GM12878 (cell line): Measurements from ENCODE around the gene HOXD13. TPM values are rescaled to one million over a fixed set of nuclear protein-coding genes. Genes with fewer than 3 reads are reported as not detected.

Source experiments
- ATAC-seq: fragments of 200-7000 bp; cut with Tn5 transposase; 3 replicates; pipeline ENCODE4 v1.9.1; 2020; ENCODE audit warnings: mild to moderate bottlenecking, moderate library complexity
- BruUV-seq: library from RNA; stranded (reverse); fragments of 400-500 nt; replicated peaks from 2 replicates; lab custom pipeline; 2021; lab: Mats Ljungman, UMichigan
- CTCF ChIA-PET: fragments of 300-600 bp; sonication (Branson Sonifier 250); formaldehyde crosslinking; extraction: SDS; loops from one replicate; lab custom pipeline; 2021; ENCODE audit warnings: inconsistent platforms; lab: Yijun Ruan, JAX
- POLR2A ChIA-PET: fragments of 350-600 bp; formaldehyde crosslinking; extraction: SDS; loops from one replicate; lab custom pipeline; 2021; ENCODE audit warnings: inconsistent platforms; lab: Charles Lee
- RAD21 ChIA-PET: fragments of 300-600 bp; sonication (Branson Sonifier 250); formaldehyde crosslinking; loops from one replicate; lab custom pipeline; 2023; ENCODE audit warnings: antibody characterized with exemption; ENCODE audit not compliant: unreplicated experiment; lab: Charles Lee
- SMC1A ChIA-PET: fragments of 300-600 bp; sonication (Branson Sonifier 250); formaldehyde crosslinking; loops from one replicate; lab custom pipeline; 2023; ENCODE audit not compliant: unreplicated experiment, uncharacterized antibody; lab: Charles Lee
- DNase-seq: peaks from one replicate; pipeline ENCODE4 v3.0.0-alpha.2; 2011; ENCODE audit warnings: low read depth, low spot score
- FAIRE-seq: peaks from 3 replicates; lab custom pipeline; 2011; peaks lifted over from hg19 to GRCh38; lab: Jason Lieb, UNC
- H2AFZ ChIP-seq: 2 replicates; pipeline ENCODE4 v1.6.0; 2011; ENCODE audit warnings: low read depth, low read length, control low read depth; ENCODE audit not compliant: control insufficient read depth
- H3K27ac ChIP-seq: 2 replicates; pipeline ENCODE4 v1.5.1; 2011; ENCODE audit warnings: control low read depth; ENCODE audit not compliant: control insufficient read depth, insufficient read depth
- H3K27me3 ChIP-seq, 2 experiments: replicated peaks in 1 of 2; 2 replicates each; pipeline versions ENCODE4 v1.6.0 to v1.6.1; 2011; ENCODE audit warnings: low read length in 1 of 2; ENCODE audit not compliant: control insufficient read depth in 2 of 2, insufficient read depth in 2 of 2
- H3K36me3 ChIP-seq, 2 experiments: 2 replicates each; pipeline ENCODE4 v1.5.1; 2011; ENCODE audit warnings: low read length in 1 of 2; ENCODE audit not compliant: control insufficient read depth in 2 of 2, insufficient read depth in 2 of 2
- H3K4me1 ChIP-seq: 2 replicates; pipeline ENCODE4 v1.6.1; 2011; ENCODE audit warnings: mild to moderate bottlenecking, low read length, moderate library complexity, mixed read lengths; ENCODE audit not compliant: control insufficient read depth, insufficient read depth
- H3K4me2 ChIP-seq: 2 replicates; pipeline ENCODE4 v1.6.0; 2011; ENCODE audit warnings: control low read depth; ENCODE audit not compliant: control insufficient read depth, insufficient read depth
- H3K4me3 ChIP-seq: fragments of 200-600 bp; sonication (generic); 2 replicates; pipeline ENCODE4 v1.5.1; 2016
- H3K79me2 ChIP-seq: 2 replicates; pipeline ENCODE4 v1.6.0; 2011; ENCODE audit warnings: low read length; ENCODE audit not compliant: control insufficient read depth, insufficient read depth
- H3K9ac ChIP-seq: 2 replicates; pipeline ENCODE4 v1.8.0; 2011; ENCODE audit warnings: low read length, control low read depth, mixed read lengths; ENCODE audit not compliant: control insufficient read depth, insufficient read depth
- H3K9me3 ChIP-seq: replicated peaks from 3 replicates; pipeline ENCODE4 v1.5.1; 2011; ENCODE audit warnings: mild to moderate bottlenecking, low read length; ENCODE audit not compliant: control insufficient read depth, insufficient read depth
- H4K20me1 ChIP-seq: 2 replicates; pipeline ENCODE4 v1.6.0; 2011; ENCODE audit not compliant: control insufficient read depth, insufficient read depth
- MEF2B ChIP-seq: fragments of 450-650 bp; IDR thresholded peaks from 2 replicates; pipeline ENCODE4 v1.6.1; 2018; ENCODE audit warnings: mild to moderate bottlenecking, moderate library complexity; ENCODE audit not compliant: partially characterized antibody, poor library complexity, severe bottlenecking
- NKRF ChIP-seq: fragments of 450-650 bp; conservative IDR thresholded peaks from 2 replicates; pipeline ENCODE4 v1.6.1; 2017; ENCODE audit warnings: mild to moderate bottlenecking, moderate library complexity
- SUZ12 ChIP-seq: fragments of 200-600 bp; sonication (generic); IDR thresholded peaks from one replicate; pipeline ENCODE4 v1.6.1; 2018; ENCODE audit warnings: antibody characterized with exemption, mild to moderate bottlenecking; ENCODE audit not compliant: unreplicated experiment
- TAF1 ChIP-seq: IDR thresholded peaks from 2 replicates; pipeline ENCODE4 v1.6.1; 2011; ENCODE audit warnings: mild to moderate bottlenecking, low read depth, low read length, borderline replicate concordance
- WGBS: methylation state at CpG from one replicate; pipeline ENCODE4 v1.1.6; 2016; ENCODE audit warnings: low lambda C conversion rate; ENCODE audit not compliant: insufficient replicate concordance, insufficient coverage; ENCODE audit errors: missing lambda C conversion rate; 5-methylcytosine and 5-hydroxymethylcytosine counted together
- in situ Hi-C: fragments of 300-500 bp; cut with MboI; formaldehyde crosslinking; loops from 9 replicates; pipeline ENCODE4 v1.14.3; 2018; ENCODE audit warnings: mixed read lengths
- intact Hi-C: fragments of 100-400 bp; cut with micrococcal nuclease; formaldehyde crosslinking; loops from one replicate; pipeline ENCODE4 v1.14.2; 2022; ENCODE audit not compliant: unreplicated experiment
- polyA plus RNA-seq, 11 experiments: library from polyadenylated mRNA; depleted of rRNA in 4 of 11; unstranded in 6 of 11; stranded (reverse) in 5 of 11; fragments of >200 nt; fragmentation: Nextera tagmentation in 4 of 11; fragmentation: Illumina TruSeq in 1 of 11; extraction: Ambion mirVana in 4 of 11; extraction: Trizol in 1 of 11; gene quantifications; 1 replicate in 1 of 11; 2 replicates in 10 of 11; pipeline versions ENCODE4 v1.2.1 to v1.2.3, GENCODE V29; 2011 to 2016; ENCODE audit warnings: inconsistent platforms in 2 of 11, missing spikeins in 2 of 11, low read depth in 1 of 11
- total RNA-seq, 4 experiments: library from RNA; depleted of rRNA in 3 of 4; stranded (reverse); fragments of >200 nt in 3 of 4; fragmentation: Illumina TruSeq in 1 of 4; extraction: Trizol in 1 of 4; gene quantifications; 2 replicates each; pipeline versions ENCODE4 v1.2.1 to v1.2.3, GENCODE V29; 2013 to 2021

The HOXD13 gene
- total and polyA plus RNA-seq, 10 of the 15 experiments (the other 5 are each of a cell fraction or from before 2014, with no cell fraction given): not detected

DNA sequence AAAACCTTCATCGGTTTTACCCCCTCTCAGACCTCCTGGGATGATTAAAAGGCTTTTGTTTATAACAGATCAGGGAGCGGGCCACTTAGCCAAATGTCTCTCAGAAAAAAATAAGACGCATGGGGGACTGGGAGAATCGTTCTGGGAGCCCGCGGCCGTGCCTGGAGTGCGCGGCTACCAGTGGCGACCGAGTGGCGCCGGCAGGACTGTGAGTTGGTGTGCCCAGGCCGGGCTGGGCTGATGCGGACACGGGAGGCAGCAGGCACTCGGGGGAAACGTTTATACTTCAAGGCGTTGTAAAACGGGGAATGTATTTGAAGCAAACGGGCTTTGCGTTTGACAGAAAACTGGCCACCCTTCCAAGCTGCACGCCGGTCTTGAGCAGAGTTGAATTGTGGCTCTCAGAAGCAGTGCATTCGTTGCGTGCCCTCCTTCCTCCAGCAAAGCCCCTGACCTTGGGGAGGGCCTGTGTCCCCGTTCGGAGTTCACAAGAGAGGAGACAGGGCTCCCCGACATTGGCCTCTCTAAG is 19.4 kb downstream of the HOXD13 start (continued):
- no peak for TF ChIP-seq NKRF
- no peak for TF ChIP-seq TAF1

DNA sequence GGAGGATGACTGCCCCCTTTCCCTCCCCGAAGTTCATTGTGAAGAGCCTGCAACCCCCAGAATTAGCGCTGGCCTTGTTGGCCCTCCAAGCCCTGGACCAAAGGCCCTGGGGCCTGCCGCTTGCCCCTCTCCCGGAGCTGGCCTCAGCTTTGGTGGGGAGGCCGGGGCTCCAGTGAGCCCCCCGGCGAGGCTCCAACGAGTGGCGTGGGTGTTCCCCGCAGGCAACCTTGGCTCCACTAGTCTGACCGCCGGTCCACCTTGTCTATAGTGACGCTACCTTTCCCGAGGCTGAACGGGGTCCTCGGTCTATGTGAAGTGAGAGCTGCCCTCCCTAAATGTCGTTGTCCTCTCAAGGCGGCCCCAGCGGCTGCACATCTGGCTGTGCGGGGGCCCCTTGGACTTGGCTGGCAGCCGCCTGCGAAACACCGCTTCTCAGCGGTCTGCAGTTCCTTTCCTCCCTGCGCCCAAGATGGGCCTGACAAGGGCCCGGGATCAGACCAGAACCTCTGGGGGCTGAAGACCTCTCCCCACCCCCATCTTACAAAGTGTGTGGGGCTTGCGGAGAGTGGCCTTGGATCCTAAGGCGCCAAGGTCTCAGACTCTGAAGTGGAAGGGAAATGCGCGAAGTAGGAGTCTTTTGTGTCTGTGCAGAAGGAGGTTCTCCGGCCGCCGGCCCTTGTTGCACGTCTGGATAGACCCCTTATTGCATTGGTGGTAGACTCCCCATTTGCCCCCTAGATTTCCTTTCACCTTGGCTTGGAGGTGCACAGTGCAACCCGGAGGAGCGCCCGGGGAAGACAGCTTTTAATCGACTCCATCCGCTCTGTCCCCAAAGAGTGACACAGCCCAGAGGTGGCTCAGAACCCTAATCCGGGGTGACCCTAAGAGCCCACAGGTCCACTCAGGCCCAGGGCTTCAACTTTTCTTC is 20.1 kb downstream of the HOXD13 start:
- H3K4me2 ChIP-seq: no peak overlapping the region
- FAIRE-seq (no peak), DNase-seq (no peak), ATAC-seq (no peak)
- no TSS peak for BruUV-seq
- RAD21 ChIA-PET: interaction anchor here (1.1 kb wide), 1 partner anchor 442 kb away, joined by 3 read pairs; no protein-coding TSS in a partner anchor
- no peak overlapping the region for H3K9ac ChIP-seq
- POLR2A ChIA-PET: no interaction called here
- no peak overlapping the region for H3K4me3 ChIP-seq
- no peaks in the 10 kb centered on the region for H4K20me1 ChIP-seq
- WGBS: 30% methylated on average over 38 of the region's 40 CpGs
- no peaks in the 10 kb centered on the region for H3K79me2 ChIP-seq
- intact Hi-C loops: no loop called here
- H3K9me3 ChIP-seq: peaks cover 1% of the 10 kb centered on the region; the same call in 1 of the 3 replicates
- H3K27me3 ChIP-seq: peaks cover 12 to 37% of the 10 kb centered on the region in 2 experiments
- no peak overlapping the region for H3K27ac ChIP-seq
- H3K36me3 ChIP-seq: no peaks in the 10 kb centered on the region
- CTCF ChIA-PET: interaction anchor here (1.7 to 2.8 kb wide), 3 partner anchors 14 to 442 kb away, joined by 5 to 12 read pairs (median 7); no protein-coding TSS in a partner anchor
- SMC1A ChIA-PET: no interaction called here
- in situ Hi-C loops: no loop called here
- H2AFZ ChIP-seq: no peak overlapping the region
- no peaks in the 10 kb centered on the region for H3K4me1 ChIP-seq
- TF ChIP-seq SUZ12 (peak; percentile 38), MEF2B (no peak)
- TF ChIP-seq, all 136 proteins: peak for 1
